Stromal cell of bone marrow (primary cell): ENCODE measurements around the gene KRT86.

Experiments used
- DNase-seq: peaks from one replicate; pipeline ENCODE4 v3.0.0-alpha.2; 2012; ENCODE audit warnings: low read depth

The KRT86 gene

GRCh38 chr12:52274521-52275120 lies at the start of gene KRT86:
Gene KRT86 (plus strand): TSS chr12:52274645. CDS start chr12:52301917, 27,272 bp downstream.
- no peak for DNase-seq

GRCh38 chr12:52225752-52226151 lies 48.7 kb upstream of the KRT86 start:
- DNase-seq: no peak

- DNase-seq: no peak
Observed at GRCh38 chr12:52226446-52226845, 48.0 kb upstream of the KRT86 start.

- no peak for DNase-seq
Observed at GRCh38 chr12:52227606-52228166, 46.8 kb upstream of the KRT86 start.

- DNase-seq: no peak
Observed at GRCh38 chr12:52228366-52228765, 46.1 kb upstream of the KRT86 start.

GRCh38 chr12:52228931-52229330 lies 45.5 kb upstream of the KRT86 start:
- no peak for DNase-seq

GRCh38 chr12:52229836-52230343 lies 44.6 kb upstream of the KRT86 start:
- no peak for DNase-seq

GRCh38 chr12:52230364-52231281 lies 43.8 kb upstream of the KRT86 start:
- peak; percentile 47 for DNase-seq

- no peak for DNase-seq
Observed at GRCh38 chr12:52231305-52232202, 42.9 kb upstream of the KRT86 start.

GRCh38 chr12:52232203-52232673 lies 42.2 kb upstream of the KRT86 start:
- DNase-seq: no peak

- DNase-seq: no peak
Observed at GRCh38 chr12:52232674-52233461, 41.6 kb upstream of the KRT86 start, which contains the start of gene KRT7. Gene KRT7 (plus strand): TSS chr12:52233243. CDS start chr12:52233297, 54 bp downstream.

- DNase-seq: no peak
Observed at GRCh38 chr12:52233462-52234207, 40.8 kb upstream of the KRT86 start.

GRCh38 chr12:52234223-52234810 lies 40.1 kb upstream of the KRT86 start:
- DNase-seq: no peak

- no peak for DNase-seq
Observed at GRCh38 chr12:52235001-52235764, 39.3 kb upstream of the KRT86 start.

GRCh38 chr12:52235822-52236361 lies 38.6 kb upstream of the KRT86 start:
- no peak for DNase-seq

- no peak for DNase-seq
Observed at GRCh38 chr12:52236386-52237050, 37.9 kb upstream of the KRT86 start.

GRCh38 chr12:52238207-52238840 lies 36.1 kb upstream of the KRT86 start:
- no peak for DNase-seq
